ENCODE measurements around the gene REELD1.

REELD1 gene

GRCh38 chr4:146273204-146273901, 59.0 kb downstream of the REELD1 start:
- TF ChIP-seq SNAI2 (CRISPR knock-in tag; IDR thresholded peaks at IDR 0.05), result no peak
- TF ChIP-seq TCF4 (CRISPR knock-in tag; IDR thresholded peaks at IDR 0.05; ENCODE audit: borderline replicate concordance), result no peak
- no peak for TF ChIP-seq PPARA (CRISPR knock-in tag; IDR thresholded peaks at IDR 0.05; ENCODE audit: borderline replicate concordance)
- TF ChIP-seq CSRNP3 (CRISPR knock-in tag; IDR thresholded peaks at IDR 0.05), result no peak
- no peak for TF ChIP-seq POU6F1 (CRISPR knock-in tag; IDR thresholded peaks at IDR 0.05; ENCODE audit: borderline replicate concordance, low read depth)
- TF ChIP-seq ZNF8 (CRISPR knock-in tag; IDR thresholded peaks at IDR 0.05), result no peak
- ATAC-seq, result no peak

- TF ChIP-seq PPARA (CRISPR knock-in tag; IDR thresholded peaks at IDR 0.05; ENCODE audit: borderline replicate concordance), result no peak
- TF ChIP-seq CREB5 (CRISPR knock-in tag; IDR thresholded peaks at IDR 0.05; ENCODE audit: low read depth), result no peak
- no peak for TF ChIP-seq SNAI2 (CRISPR knock-in tag; IDR thresholded peaks at IDR 0.05)
- no peak for TF ChIP-seq TSHZ2 (CRISPR knock-in tag; IDR thresholded peaks at IDR 0.05)
- no peak for TF ChIP-seq ESRRG (CRISPR knock-in tag; IDR thresholded peaks at IDR 0.05)
- no peak for TF ChIP-seq RARB (CRISPR knock-in tag; IDR thresholded peaks at IDR 0.05)
- no peak for TF ChIP-seq TOX (CRISPR knock-in tag; IDR thresholded peaks at IDR 0.05; ENCODE audit: borderline replicate concordance)
- no peak for TF ChIP-seq ARNTL (CRISPR knock-in tag; IDR thresholded peaks at IDR 0.05; ENCODE audit: borderline replicate concordance, low read depth)
- TF ChIP-seq ZFP30 (CRISPR knock-in tag; IDR thresholded peaks at IDR 0.05), result no peak
- TF ChIP-seq ZFP3 (CRISPR knock-in tag; IDR thresholded peaks at IDR 0.05), result no peak
- no peak for TF ChIP-seq POU6F1 (CRISPR knock-in tag; IDR thresholded peaks at IDR 0.05; ENCODE audit: borderline replicate concordance, low read depth)
- no peak for TF ChIP-seq OSR1 (CRISPR knock-in tag; IDR thresholded peaks at IDR 0.05)
- TF ChIP-seq ISL1 (CRISPR knock-in tag; IDR thresholded peaks at IDR 0.05), result no peak
- TF ChIP-seq ZNF565 (CRISPR knock-in tag; conservative IDR thresholded peaks at IDR 0.05; ENCODE audit: low read depth), result no peak
- no peak for TF ChIP-seq ZC3H10 (CRISPR knock-in tag; IDR thresholded peaks at IDR 0.05)
- no peak for TF ChIP-seq TCF4 (CRISPR knock-in tag; IDR thresholded peaks at IDR 0.05; ENCODE audit: borderline replicate concordance)
- TF ChIP-seq GLIS3 (CRISPR knock-in tag; IDR thresholded peaks at IDR 0.05), result no peak
- no peak for TF ChIP-seq CSRNP3 (CRISPR knock-in tag; IDR thresholded peaks at IDR 0.05)
- no peak for ATAC-seq
These were observed 60.4 kb downstream of the REELD1 start for GRCh38 chr4:146274774-146275173.
